ENCODE data around the gene ZIC5.

Gene ZIC5

DNA sequence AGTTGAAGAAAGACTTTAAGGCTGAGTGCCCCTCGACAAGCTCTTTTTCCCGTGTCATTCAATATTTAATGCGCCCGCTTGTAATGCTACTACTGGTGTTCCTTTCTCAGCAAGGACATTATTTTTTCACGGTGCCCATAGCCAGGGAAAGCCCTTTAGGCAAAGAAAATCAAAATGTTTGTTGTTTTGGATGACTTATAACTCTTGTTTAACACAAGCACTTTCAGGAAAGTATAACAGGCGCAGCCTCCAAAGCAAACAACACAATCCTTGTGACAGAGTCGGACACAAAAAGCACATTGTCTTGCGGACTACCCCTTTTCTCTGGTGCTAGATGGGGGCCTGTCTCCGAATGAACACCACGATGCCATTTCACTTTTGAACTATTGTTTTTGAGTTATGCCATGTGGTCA is 12.4 kb downstream of the ZIC5 start:
- TF ChIP-seq, protein P1, sequence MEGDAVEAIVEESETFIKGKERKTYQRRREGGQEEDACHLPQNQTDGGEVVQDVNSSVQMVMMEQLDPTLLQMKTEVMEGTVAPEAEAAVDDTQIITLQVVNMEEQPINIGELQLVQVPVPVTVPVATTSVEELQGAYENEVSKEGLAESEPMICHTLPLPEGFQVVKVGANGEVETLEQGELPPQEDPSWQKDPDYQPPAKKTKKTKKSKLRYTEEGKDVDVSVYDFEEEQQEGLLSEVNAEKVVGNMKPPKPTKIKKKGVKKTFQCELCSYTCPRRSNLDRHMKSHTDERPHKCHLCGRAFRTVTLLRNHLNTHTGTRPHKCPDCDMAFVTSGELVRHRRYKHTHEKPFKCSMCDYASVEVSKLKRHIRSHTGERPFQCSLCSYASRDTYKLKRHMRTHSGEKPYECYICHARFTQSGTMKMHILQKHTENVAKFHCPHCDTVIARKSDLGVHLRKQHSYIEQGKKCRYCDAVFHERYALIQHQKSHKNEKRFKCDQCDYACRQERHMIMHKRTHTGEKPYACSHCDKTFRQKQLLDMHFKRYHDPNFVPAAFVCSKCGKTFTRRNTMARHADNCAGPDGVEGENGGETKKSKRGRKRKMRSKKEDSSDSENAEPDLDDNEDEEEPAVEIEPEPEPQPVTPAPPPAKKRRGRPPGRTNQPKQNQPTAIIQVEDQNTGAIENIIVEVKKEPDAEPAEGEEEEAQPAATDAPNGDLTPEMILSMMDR (IDR thresholded peaks at IDR 0.05; ENCODE audit: insufficient read depth, low read length, poor library complexity, severe bottlenecking), result no peak
- no peak for TF ChIP-seq EZH2phosphoT487 (conservative IDR thresholded peaks at IDR 0.05; ENCODE audit: low read length)
- Histone ChIP-seq H3K27me3 (ENCODE audit: low read length) (no peaks in the 10 kb centered on the region), H3K9me3 (ENCODE audit: insufficient read depth, low read length) (no peaks in the 10 kb centered on the region), H3K79me2 (ENCODE audit: insufficient read depth, low read length) (no peaks in the 10 kb centered on the region), H3K9ac (ENCODE audit: low read length) (no peak overlapping the region), H4K20me1 (ENCODE audit: low read depth, low read length) (no peaks in the 10 kb centered on the region), H2AFZ (ENCODE audit: low read depth, low read length, severe bottlenecking) (no peak overlapping the region), H3F3A (ENCODE audit: insufficient read depth) (no peaks in the 10 kb centered on the region), H3K27ac (ENCODE audit: low read depth, low read length) (no peak overlapping the region), H3K4me3 (ENCODE audit: insufficient read depth, low read length, poor library complexity, severe bottlenecking) (no peak overlapping the region), H3K4me2 (ENCODE audit: low read depth, low read length, poor library complexity, severe bottlenecking) (no peak overlapping the region), H3K9me2 (replicated peaks; ENCODE audit: insufficient read depth, low read length) (no peaks in the 10 kb centered on the region), H3K36me3 (ENCODE audit: low read length) (no peaks in the 10 kb centered on the region)

DNA sequence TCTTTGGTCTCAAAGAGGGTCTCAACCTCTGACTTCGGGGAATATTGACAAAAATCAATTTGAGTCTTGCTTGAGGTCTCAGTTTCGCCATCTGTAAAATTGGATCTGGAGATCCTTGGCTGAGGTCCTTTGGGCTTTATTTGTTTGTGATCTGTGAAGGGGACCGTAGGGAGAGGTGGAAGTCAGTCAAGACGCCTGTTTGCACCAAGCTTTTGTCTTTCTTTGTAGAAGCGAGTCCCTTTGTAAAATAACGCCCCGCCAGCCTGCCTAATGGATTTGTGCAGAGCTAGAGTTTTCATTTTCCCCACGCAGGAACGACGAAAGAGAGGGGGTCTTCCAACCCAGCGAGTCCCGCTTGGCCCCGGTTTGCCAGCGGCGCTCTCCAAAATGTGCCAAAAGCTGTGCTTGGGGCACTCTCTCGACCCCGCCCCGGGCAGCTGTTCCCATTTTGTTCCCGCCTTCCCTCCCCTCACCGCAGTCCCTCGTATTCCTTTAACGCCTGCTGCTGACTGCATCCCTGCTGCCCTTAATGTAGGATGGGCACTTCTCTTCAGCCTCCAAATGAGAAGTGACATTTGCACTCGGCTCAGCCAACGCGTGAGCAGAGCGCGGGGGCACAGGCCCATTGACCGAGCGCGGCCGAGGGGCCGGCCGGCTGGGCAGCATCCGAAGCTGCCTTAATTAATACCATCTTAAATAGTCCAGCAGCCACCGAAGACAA is 13.0 kb downstream of the ZIC5 start:
- no peaks in the 10 kb centered on the region for H3K27me3 ChIP-seq (ENCODE audit: low read length)
- no peaks in the 10 kb centered on the region for H3K79me2 ChIP-seq (ENCODE audit: insufficient read depth, low read length)
- H3K4me3 ChIP-seq (ENCODE audit: insufficient read depth, low read length, poor library complexity, severe bottlenecking), result no peak overlapping the region
- H2AFZ ChIP-seq (ENCODE audit: low read depth, low read length, severe bottlenecking), result no peak overlapping the region
- H3K9ac ChIP-seq (ENCODE audit: low read length), result no peak overlapping the region
- H3K27ac ChIP-seq (ENCODE audit: low read depth, low read length), result no peak overlapping the region
- no peaks in the 10 kb centered on the region for H3K9me2 ChIP-seq (replicated peaks; ENCODE audit: insufficient read depth, low read length)
- H3K4me2 ChIP-seq (ENCODE audit: low read depth, low read length, poor library complexity, severe bottlenecking), result no peak overlapping the region
- H4K20me1 ChIP-seq (ENCODE audit: low read depth, low read length), result no peaks in the 10 kb centered on the region
- H3K9me3 ChIP-seq (ENCODE audit: insufficient read depth, low read length), result no peaks in the 10 kb centered on the region
- TF ChIP-seq, protein P1 (IDR thresholded peaks at IDR 0.05; ENCODE audit: insufficient read depth, low read length, poor library complexity, severe bottlenecking), result no peak
- no peaks in the 10 kb centered on the region for H3F3A ChIP-seq (ENCODE audit: insufficient read depth)
- H3K36me3 ChIP-seq (ENCODE audit: low read length), result no peaks in the 10 kb centered on the region

DNA sequence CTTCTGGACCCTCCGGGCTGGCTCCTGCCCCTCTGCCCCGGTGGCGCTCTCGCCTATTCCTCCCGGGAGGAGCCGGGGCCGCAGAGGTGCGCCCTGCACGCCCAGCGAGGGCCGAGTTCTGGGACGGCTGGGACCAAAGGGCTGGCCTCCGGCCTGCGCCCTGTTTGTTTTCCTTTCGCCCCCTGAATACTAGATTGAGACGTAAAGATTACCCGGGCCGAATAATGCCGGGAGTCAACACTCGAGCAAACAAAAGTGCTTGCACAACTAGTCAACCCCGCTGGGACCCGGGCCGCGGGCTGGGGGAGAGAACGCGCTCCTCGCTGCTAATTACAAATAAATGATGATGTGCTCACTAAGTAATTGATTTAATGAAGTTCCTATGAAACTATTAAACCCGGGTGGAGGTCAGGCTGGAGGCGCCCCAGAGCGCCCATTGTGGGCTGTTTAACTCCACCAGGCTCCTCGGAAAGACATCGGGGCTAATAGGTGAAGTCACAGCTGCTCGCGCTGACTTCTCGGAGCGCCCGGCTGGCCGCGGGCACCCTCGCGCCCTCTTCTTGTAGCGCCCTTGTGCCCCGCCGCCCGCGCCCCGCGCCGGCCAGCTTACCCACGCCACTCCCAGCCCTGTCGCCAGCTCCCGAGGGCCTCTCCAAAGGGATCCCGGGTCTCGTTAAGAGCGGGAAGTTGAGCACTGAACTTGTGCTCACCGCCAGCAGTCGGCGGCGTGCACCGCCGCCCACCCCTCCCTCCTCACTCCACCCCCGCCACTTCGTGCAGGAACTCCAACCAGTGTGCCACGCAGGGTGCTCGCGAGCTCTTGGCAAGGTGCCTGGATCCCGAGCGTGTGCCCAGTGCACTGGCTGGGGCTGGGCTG is 14.9 kb downstream of the ZIC5 start:
- no peaks in the 10 kb centered on the region for H3K27me3 ChIP-seq (ENCODE audit: low read length)

More for the DNA sequence above, 14.9 kb downstream of the ZIC5 start:
- Histone ChIP-seq H2AFZ (ENCODE audit: low read depth, low read length, severe bottlenecking) (no peak overlapping the region), H3K4me3 (ENCODE audit: insufficient read depth, low read length, poor library complexity, severe bottlenecking) (no peak overlapping the region), H4K20me1 (ENCODE audit: low read depth, low read length) (no peaks in the 10 kb centered on the region), H3K79me2 (ENCODE audit: insufficient read depth, low read length) (no peaks in the 10 kb centered on the region), H3K36me3 (ENCODE audit: low read length) (no peaks in the 10 kb centered on the region), H3K9ac (ENCODE audit: low read length) (no peak overlapping the region), H3K9me3 (ENCODE audit: insufficient read depth, low read length) (no peaks in the 10 kb centered on the region), H3K9me2 (replicated peaks; ENCODE audit: insufficient read depth, low read length) (no peaks in the 10 kb centered on the region), H3F3A (ENCODE audit: insufficient read depth) (no peaks in the 10 kb centered on the region), H3K4me2 (ENCODE audit: low read depth, low read length, poor library complexity, severe bottlenecking) (no peak overlapping the region), H3K27ac (ENCODE audit: low read depth, low read length) (no peak overlapping the region)
- TF ChIP-seq EZH2phosphoT487 (conservative IDR thresholded peaks at IDR 0.05; ENCODE audit: low read length), result no peak
- TF ChIP-seq, protein P1 (IDR thresholded peaks at IDR 0.05; ENCODE audit: insufficient read depth, low read length, poor library complexity, severe bottlenecking), result no peak
